ENCODE data around the gene HIBADH. TPM values are rescaled to one million over a fixed set of nuclear protein-coding genes. Genes with fewer than 3 reads are reported as not detected.

HIBADH gene
- total RNA-seq = 10 to 100 TPM; 19.6 to 35.0 (median 30.5) TPM

DNA sequence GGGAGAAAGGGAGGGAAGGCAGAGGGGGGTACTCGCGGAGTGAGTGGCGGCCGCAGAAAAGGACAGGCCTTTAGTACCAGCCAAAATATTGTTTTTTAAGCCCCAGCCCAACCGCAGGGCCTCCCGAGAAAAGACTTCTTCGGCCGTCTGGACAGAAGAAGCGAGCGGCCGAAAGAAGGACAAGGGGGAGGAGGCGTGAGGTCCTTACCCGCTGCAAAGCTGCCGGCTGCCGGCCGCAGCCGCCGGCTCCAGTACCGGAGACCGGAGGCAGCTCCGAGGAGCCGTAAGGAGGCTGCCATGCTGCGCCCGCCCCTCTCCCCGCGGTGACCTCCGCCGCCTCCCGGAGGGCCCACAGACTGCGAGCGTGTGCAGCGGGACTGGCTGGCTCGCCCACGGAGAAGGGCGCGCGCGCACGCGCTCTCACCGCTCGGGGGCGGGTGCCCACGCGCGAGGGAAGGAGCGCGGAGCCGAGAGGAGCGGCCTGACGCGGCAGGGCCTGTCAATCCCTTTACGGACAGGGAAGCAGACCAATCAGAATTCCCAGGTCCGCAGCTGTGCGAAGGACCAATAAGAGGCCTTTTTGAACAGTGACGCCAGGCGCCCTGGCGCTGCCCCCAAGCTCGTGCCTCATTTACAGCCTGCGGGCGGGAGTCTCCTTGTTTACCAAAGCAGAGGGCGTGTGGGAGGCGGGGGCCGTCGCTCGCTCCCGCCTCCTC is at the start of gene HIBADH:
TSS of gene HIBADH (minus strand) at position 394 of the 716 bp plus-strand sequence. CDS start at position 299, 95 bp downstream.
- DNase-seq (ENCODE audit: low spot score in 2 of 2) = peak; percentile 100
- intact Hi-C loops (cut with DNase I; ENCODE audit: low total_unique reads) = no loop called here
- TF ChIP-seq POLR2A (IDR thresholded peaks at IDR 0.05) (peak in 1 of 2 donors; percentile 75), CTCF (IDR thresholded peaks at IDR 0.05) (no peak)
- peak within 1 kb of the TSS; percentile 62 for H3K4me3 ChIP-seq (ENCODE audit: low read depth, poor library complexity, severe bottlenecking)
- WGBS, 2 donors = 0 to 1% methylated on average over 24 to 44 of the region's 67 CpGs

- no peak for TF ChIP-seq POLR2A (IDR thresholded peaks at IDR 0.05)
- TF ChIP-seq CTCF (IDR thresholded peaks at IDR 0.05) = no peak
- intact Hi-C loops (cut with DNase I; ENCODE audit: low total_unique reads) = no loop called here
- WGBS, 2 donors = 92 to 94% methylated on average over 3 of the region's 3 CpGs
- no peak for DNase-seq (ENCODE audit: low spot score in 2 of 2)
- H3K4me3 ChIP-seq (ENCODE audit: low read depth, poor library complexity, severe bottlenecking) = no peak overlapping the region
These were observed 49.5 kb upstream of the HIBADH start for GRCh38 chr7:27712217-27712616.

GRCh38 chr7:27709137-27710075 is 46.7 kb upstream of the HIBADH start:
- intact Hi-C loops (cut with DNase I; ENCODE audit: low total_unique reads) = no loop called here
- no peak overlapping the region for H3K4me3 ChIP-seq (ENCODE audit: low read depth, poor library complexity, severe bottlenecking)
- WGBS, 2 donors = 49 to 68% methylated on average over 2 of the region's 2 CpGs
- TF ChIP-seq CTCF (IDR thresholded peaks at IDR 0.05) (no peak), POLR2A (IDR thresholded peaks at IDR 0.05) (no peak)
- DNase-seq (ENCODE audit: low spot score in 2 of 2) = no peak

- intact Hi-C loops (cut with DNase I; ENCODE audit: low total_unique reads) = no loop called here
- no peak for DNase-seq (ENCODE audit: low spot score in 2 of 2)
- no peak overlapping the region for H3K4me3 ChIP-seq (ENCODE audit: low read depth, poor library complexity, severe bottlenecking)
- no peak for TF ChIP-seq CTCF (IDR thresholded peaks at IDR 0.05)
- TF ChIP-seq POLR2A (IDR thresholded peaks at IDR 0.05) = no peak
- WGBS, 2 donors = 94 to 95% methylated on average over 6 of the region's 6 CpGs
These were observed 45.8 kb upstream of the HIBADH start for GRCh38 chr7:27708485-27708884.

DNA sequence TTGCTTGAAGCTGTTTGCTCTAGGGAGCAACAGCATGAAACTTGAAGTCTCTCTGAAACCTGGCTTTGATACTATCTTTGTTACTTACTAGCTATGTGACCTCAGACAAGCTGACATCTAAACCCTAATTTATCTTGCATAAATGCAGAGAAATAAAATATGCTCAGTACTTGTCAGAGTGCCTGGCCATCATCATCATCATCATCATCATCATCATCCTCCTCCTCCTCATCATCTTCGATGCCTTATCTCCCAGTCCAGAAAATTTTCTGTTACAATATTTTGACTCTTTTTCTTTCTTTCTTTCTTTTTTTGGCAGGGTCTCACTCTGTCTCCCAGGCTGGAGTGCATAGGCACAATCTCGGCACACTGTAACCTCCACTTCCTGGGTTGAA is 42.5 kb upstream of the HIBADH start:
- WGBS, 2 donors = 90 to 91% methylated on average over 2 of the region's 2 CpGs
- no peak for DNase-seq (ENCODE audit: low spot score in 2 of 2)
- intact Hi-C loops (cut with DNase I; ENCODE audit: low total_unique reads) = no loop called here
- no peak overlapping the region for H3K4me3 ChIP-seq (ENCODE audit: low read depth, poor library complexity, severe bottlenecking)
- TF ChIP-seq CTCF (IDR thresholded peaks at IDR 0.05) (no peak), POLR2A (IDR thresholded peaks at IDR 0.05) (no peak)
